H9 (cell line): ENCODE measurements around the gene SPATA2. TPM values are rescaled to one million over a fixed set of nuclear protein-coding genes. Genes with fewer than 3 reads are reported as not detected.

ENCODE experiments used
- DNase-seq: peaks from one replicate; pipeline ENCODE4 v3.0.0-alpha.2; 2017
- H2AFZ ChIP-seq: one replicate; pipeline ENCODE4 v1.6.1; 2013; ENCODE audit warnings: mild to moderate bottlenecking, low read length, control low read depth, moderate library complexity
- H2AK5ac ChIP-seq: 2 replicates; pipeline ENCODE4 v1.6.1; 2013; ENCODE audit warnings: low read length, control low read depth, mixed read lengths; ENCODE audit not compliant: insufficient read length
- H2BK120ac ChIP-seq: one replicate; pipeline ENCODE4 v1.6.1; 2013; ENCODE audit warnings: low read depth, mild to moderate bottlenecking, low read length, control low read depth, inconsistent platforms; ENCODE audit not compliant: poor library complexity, severe bottlenecking
- H2BK12ac ChIP-seq: 2 replicates; pipeline ENCODE4 v1.6.1; 2013; ENCODE audit warnings: low read length, control low read depth, mixed read lengths, low read depth; ENCODE audit not compliant: insufficient read length
- H2BK15ac ChIP-seq: 2 replicates; pipeline ENCODE4 v1.6.1; 2013; ENCODE audit warnings: low read depth, low read length, control low read depth
- H2BK20ac ChIP-seq: one replicate; pipeline ENCODE4 v1.6.1; 2013; ENCODE audit warnings: low read depth, mild to moderate bottlenecking, low read length, control low read depth, inconsistent platforms; ENCODE audit not compliant: poor library complexity, severe bottlenecking
- H2BK5ac ChIP-seq: 2 replicates; pipeline ENCODE4 v1.6.1; 2013; ENCODE audit warnings: low read length, control low read depth, mixed read lengths; ENCODE audit not compliant: insufficient read length
- H3K14ac ChIP-seq: 2 replicates; pipeline ENCODE4 v1.6.1; 2013; ENCODE audit warnings: low read length, control low read depth; ENCODE audit not compliant: insufficient read depth
- H3K18ac ChIP-seq: 2 replicates; pipeline ENCODE4 v1.6.1; 2013; ENCODE audit warnings: low read depth, mild to moderate bottlenecking, mixed read lengths, low read length, control low read depth; ENCODE audit not compliant: insufficient read length
- H3K23ac ChIP-seq: 2 replicates; pipeline ENCODE4 v1.6.1; 2013; ENCODE audit warnings: low read length, control low read depth, mixed read lengths, low read depth; ENCODE audit not compliant: insufficient read length
- H3K23me2 ChIP-seq: 2 replicates; pipeline ENCODE4 v1.6.1; 2013; ENCODE audit warnings: low read depth, mild to moderate bottlenecking, mixed read lengths, low read length, control low read depth; ENCODE audit not compliant: insufficient read length, poor library complexity, severe bottlenecking
- H3K27ac ChIP-seq: 2 replicates; pipeline ENCODE4 v1.5.1; 2013; ENCODE audit warnings: low read length, control low read depth, mixed read lengths, low read depth; ENCODE audit not compliant: insufficient read length
- H3K27me3 ChIP-seq: 2 replicates; pipeline ENCODE4 v1.6.1; 2013; ENCODE audit warnings: low read length, control low read depth, inconsistent platforms; ENCODE audit not compliant: insufficient read depth
- H3K4ac ChIP-seq: 2 replicates; pipeline ENCODE4 v1.6.1; 2013; ENCODE audit warnings: low read depth, mild to moderate bottlenecking, control low read depth, inconsistent platforms, low read length, moderate library complexity
- H3K4me1 ChIP-seq: 2 replicates; pipeline ENCODE4 v1.6.1; 2013; ENCODE audit warnings: low read length, control low read depth, inconsistent platforms; ENCODE audit not compliant: insufficient read depth
- H3K4me2 ChIP-seq: 2 replicates; pipeline ENCODE4 v1.6.1; 2013; ENCODE audit warnings: low read length, control low read depth, mixed read lengths; ENCODE audit not compliant: insufficient read length, insufficient read depth
- H3K56ac ChIP-seq: 2 replicates; pipeline ENCODE4 v1.6.1; 2013; ENCODE audit warnings: low read depth, mild to moderate bottlenecking, mixed read lengths, low read length, control low read depth; ENCODE audit not compliant: insufficient read length
- H3K79me1 ChIP-seq: 2 replicates; pipeline ENCODE4 v1.6.1; 2013; ENCODE audit warnings: low read depth, mild to moderate bottlenecking, moderate library complexity, low read length, control low read depth, inconsistent platforms; ENCODE audit not compliant: insufficient read depth, poor library complexity, severe bottlenecking
- H3K79me2 ChIP-seq: 2 replicates; pipeline ENCODE4 v1.6.1; 2013; ENCODE audit warnings: low read length, control low read depth, inconsistent platforms; ENCODE audit not compliant: insufficient read depth
- H3K9ac ChIP-seq: 2 replicates; pipeline ENCODE4 v1.6.1; 2013; ENCODE audit warnings: low read length, control low read depth, mixed read lengths; ENCODE audit not compliant: insufficient read length; ENCODE audit errors: extremely low read depth
- H3K9me3 ChIP-seq: one replicate; pipeline ENCODE4 v1.6.1; 2013; ENCODE audit warnings: low read depth, low read length, inconsistent platforms; ENCODE audit not compliant: control insufficient read depth
- H3T11ph ChIP-seq: one replicate; pipeline ENCODE4 v1.6.1; 2013; ENCODE audit warnings: mild to moderate bottlenecking, low read length, control low read depth, inconsistent platforms
- H4K20me1 ChIP-seq: one replicate; pipeline ENCODE4 v1.6.1; 2013; ENCODE audit not compliant: control insufficient read depth, insufficient read length, insufficient read depth
- H4K5ac ChIP-seq: 2 replicates; pipeline ENCODE4 v1.6.1; 2013; ENCODE audit warnings: low read depth, mild to moderate bottlenecking, mixed read lengths, low read length, control low read depth; ENCODE audit not compliant: insufficient read length
- H4K8ac ChIP-seq: replicated peaks from 2 replicates; pipeline ENCODE4 v1.6.1; 2013; ENCODE audit warnings: low read length, control low read depth, mixed read lengths, low read depth; ENCODE audit not compliant: insufficient read length
- H4K91ac ChIP-seq: 2 replicates; pipeline ENCODE4 v1.6.1; 2013; ENCODE audit warnings: low read depth, mild to moderate bottlenecking, moderate library complexity, mixed read lengths, low read length, control low read depth; ENCODE audit not compliant: insufficient read length
- H3K27ac Mint-ChIP-seq, 3 experiments: 2 replicates in 2 of 3; 3 replicates in 1 of 3; pipeline ENCODE4 v1.8.0; 2020 to 2021; ENCODE audit warnings: mixed read lengths in 3 of 3, mild to moderate bottlenecking in 1 of 3, moderate library complexity in 1 of 3
- H3K27me3 Mint-ChIP-seq: 2 replicates; pipeline ENCODE4 v1.8.0; 2021; ENCODE audit warnings: low read depth, mild to moderate bottlenecking, moderate library complexity, mixed read lengths
- H3K36me3 Mint-ChIP-seq, 3 experiments: 2 replicates in 2 of 3; 3 replicates in 1 of 3; pipeline ENCODE4 v1.8.0; 2020 to 2021; ENCODE audit warnings: low read depth in 3 of 3, mixed read lengths in 3 of 3; ENCODE audit not compliant: insufficient read depth in 1 of 3
- H3K4me1 Mint-ChIP-seq, 2 experiments: 2 replicates each; pipeline ENCODE4 v1.8.0; 2020; ENCODE audit warnings: mixed read lengths in 2 of 2
- H3K4me3 Mint-ChIP-seq, 2 experiments: 2 replicates in 1 of 2; 3 replicates in 1 of 2; pipeline ENCODE4 v1.8.0; 2020 to 2021; ENCODE audit warnings: mild to moderate bottlenecking in 2 of 2, mixed read lengths in 2 of 2, moderate library complexity in 1 of 2
- H3K9me3 Mint-ChIP-seq, 2 experiments: 2 replicates in 1 of 2; 3 replicates in 1 of 2; pipeline ENCODE4 v1.8.0; 2020; ENCODE audit warnings: mild to moderate bottlenecking in 2 of 2, mixed read lengths in 2 of 2, moderate library complexity in 1 of 2
- CTCF ChIP-seq: fragments of 200-600 bp; sonication (generic); conservative IDR thresholded peaks from 3 replicates; pipeline ENCODE4 v1.8.0; 2021; ENCODE audit warnings: antibody characterized with exemption, mild to moderate bottlenecking
- WGBS: extraction: QIAGEN DNeasy Blood & Tissue Kit; methylation state at CpG from one replicate; pipeline ENCODE4 v1.1.7; 2013; ENCODE audit warnings: missing lambda C conversion rate, low lambda C conversion rate, mixed read lengths; ENCODE audit not compliant: insufficient read length; ENCODE audit errors: extremely low coverage; 5-methylcytosine and 5-hydroxymethylcytosine counted together
- total RNA-seq: library from RNA; stranded (reverse); gene quantifications from 2 replicates; pipeline ENCODE4 v1.2.1, GENCODE V29; 2021

The SPATA2 gene
- total RNA-seq, 1 experiment from 2014 or later = 9.6 TPM

GRCh38 chr20:49880724-49881445 is 34.4 kb downstream of the SPATA2 start:
- no peak overlapping the region for H3K4me3 Mint-ChIP-seq
- Histone ChIP-seq H2BK120ac (no peak overlapping the region), H3K18ac (no peak overlapping the region), H3K27ac (no peak overlapping the region), H2BK12ac (no peak overlapping the region), H3K79me2 (no peaks in the 10 kb centered on the region), H3K4ac (no peak overlapping the region), H3K4me1 (no peaks in the 10 kb centered on the region), H4K5ac (no peak overlapping the region), H2BK20ac (no peak overlapping the region), H4K91ac (no peak overlapping the region), H3K14ac (no peak overlapping the region), H2BK5ac (no peak overlapping the region), H3K27me3 (no peaks in the 10 kb centered on the region), H3K4me2 (no peak overlapping the region), H3K9me3 (no peaks in the 10 kb centered on the region), H3T11ph (no peak overlapping the region), H3K9ac (no peak overlapping the region), H3K56ac (no peak overlapping the region), H3K23me2 (no peaks in the 10 kb centered on the region), H2AFZ (no peak overlapping the region), H4K8ac (no peak overlapping the region), H2AK5ac (no peak overlapping the region), H2BK15ac (no peak overlapping the region), H3K79me1 (no peaks in the 10 kb centered on the region), H3K23ac (no peak overlapping the region), H4K20me1 (peaks cover 3% of the 10 kb centered on the region)
- no peaks in the 10 kb centered on the region for H3K9me3 Mint-ChIP-seq
- no peak overlapping the region for H3K27ac Mint-ChIP-seq
- H3K36me3 Mint-ChIP-seq = peaks cover 0 to 17% (median 11%) of the 10 kb centered on the region in 3 experiments; a peak in 5 of 7 replicates
- no CpG with 5 or more reads among the region's 15 CpGs for WGBS
- no peak for TF ChIP-seq CTCF
- peaks cover 0 to 4% of the 10 kb centered on the region in 2 experiments; a peak in 2 of 4 replicates for H3K4me1 Mint-ChIP-seq
- no peak for DNase-seq
- H3K27me3 Mint-ChIP-seq = no peaks in the 10 kb centered on the region
